GM04503 (cell line): ENCODE results near the gene ZNF557.
"Not testable (repeated sequence)": the region's sequence is repeated elsewhere in the genome, so short reads cannot be mapped to it uniquely, and the experiment has no call there.

Experiments used
- DNase-seq: peaks from one replicate; pipeline ENCODE4 v3.0.0-alpha.2; 2012; ENCODE audit warnings: low read depth

The ZNF557 gene

GRCh38 chr19:7069042-7069903 lies at the start of gene ZNF557:
TSS of gene ZNF557 (plus strand) at chr19:7069703. CDS start at chr19:7075075, 5,372 bp downstream.
- peak; percentile 67 for DNase-seq

- DNase-seq = not testable (repeated sequence)
Measured at GRCh38 chr19:7021331-7021730, 48.2 kb upstream of the ZNF557 start, which contains the start of gene MBD3L2B. TSS of gene MBD3L2B (minus strand) at chr19:7021431. CDS start at chr19:7021397, 34 bp downstream.

- not testable (repeated sequence) for DNase-seq
Measured at GRCh38 chr19:7028790-7029189, 40.7 kb upstream of the ZNF557 start.

GRCh38 chr19:7030278-7030677 lies 39.2 kb upstream of the ZNF557 start, which contains the start of gene MBD3L5:
TSS of gene MBD3L5 (plus strand) at chr19:7030578. CDS start at chr19:7030612, 34 bp downstream.
- DNase-seq = not testable (repeated sequence)

- DNase-seq = not testable (repeated sequence)
Measured at GRCh38 chr19:7040079-7040478, 29.4 kb upstream of the ZNF557 start, which contains the start of gene MBD3L4. TSS of gene MBD3L4 (minus strand) at chr19:7040179. CDS start at chr19:7040144, 35 bp downstream.

GRCh38 chr19:7041563-7041962 lies 27.9 kb upstream of the ZNF557 start:
- DNase-seq = not testable (repeated sequence)

GRCh38 chr19:7049021-7049420 lies 20.5 kb upstream of the ZNF557 start, which contains the start of gene MBD3L2:
TSS of gene MBD3L2 (plus strand) at chr19:7049321. CDS start at chr19:7049374, 53 bp downstream.
- DNase-seq = not testable (repeated sequence)

- DNase-seq = not testable (repeated sequence)
Measured at GRCh38 chr19:7051421-7051820, 18.1 kb upstream of the ZNF557 start.

- not testable (repeated sequence) for DNase-seq
Measured at GRCh38 chr19:7052896-7053295, 16.6 kb upstream of the ZNF557 start.

- not testable (repeated sequence) for DNase-seq
Measured at GRCh38 chr19:7054635-7055368, 14.7 kb upstream of the ZNF557 start.

- DNase-seq = not testable (repeated sequence)
Measured at GRCh38 chr19:7055679-7056078, 13.8 kb upstream of the ZNF557 start.

GRCh38 chr19:7056371-7056770 lies 13.1 kb upstream of the ZNF557 start:
- DNase-seq = not testable (repeated sequence)

- DNase-seq = not testable (repeated sequence)
Measured at GRCh38 chr19:7058576-7058975, 10.9 kb upstream of the ZNF557 start, which contains the start of gene MBD3L3. TSS of gene MBD3L3 (minus strand) at chr19:7058676. CDS start at chr19:7058605, 71 bp downstream.

- DNase-seq = not testable (repeated sequence)
Measured at GRCh38 chr19:7059977-7060376, 9.5 kb upstream of the ZNF557 start.

GRCh38 chr19:7063339-7063738 lies 6.2 kb upstream of the ZNF557 start:
- no peak for DNase-seq

- no peak for DNase-seq
Measured at GRCh38 chr19:7063764-7064418, 5.6 kb upstream of the ZNF557 start.

- DNase-seq = not testable (repeated sequence)
Measured at GRCh38 chr19:7067122-7067521, 2.4 kb upstream of the ZNF557 start.

GRCh38 chr19:7067716-7068115 lies 1.8 kb upstream of the ZNF557 start:
- peak; percentile 26 for DNase-seq

- DNase-seq = no peak
Measured at GRCh38 chr19:7068599-7068998, 904 bp upstream of the ZNF557 start.

- no peak for DNase-seq
Measured at GRCh38 chr19:7069904-7070226, 362 bp downstream of the ZNF557 start.

- no peak for DNase-seq
Measured at GRCh38 chr19:7072541-7072940, 3.0 kb downstream of the ZNF557 start.
